HT-29 (cell line): ENCODE results near the gene LAMA5. TPM values are rescaled to one million over a fixed set of nuclear protein-coding genes. Genes with fewer than 3 reads are reported as not detected.

Experiments
- DNase-seq: peaks from one replicate; pipeline ENCODE4 v3.0.0-alpha.2; 2015; ENCODE audit warnings: low spot score
- total RNA-seq: library from RNA; depleted of rRNA; stranded (reverse); fragments of >200 nt; shearing (Covaris generic); gene quantifications from 2 replicates; pipeline ENCODE4 v1.2.3, GENCODE V29; 2014; rRNA removed

The LAMA5 gene
- total RNA-seq, 1 experiment from 2014 or later: 336 TPM

GRCh38 chr20:62268228-62268900 is 98.7 kb downstream of the LAMA5 start:
- no peak for DNase-seq

GRCh38 chr20:62267543-62267942 is 99.6 kb downstream of the LAMA5 start:
- DNase-seq: no peak

DNA sequence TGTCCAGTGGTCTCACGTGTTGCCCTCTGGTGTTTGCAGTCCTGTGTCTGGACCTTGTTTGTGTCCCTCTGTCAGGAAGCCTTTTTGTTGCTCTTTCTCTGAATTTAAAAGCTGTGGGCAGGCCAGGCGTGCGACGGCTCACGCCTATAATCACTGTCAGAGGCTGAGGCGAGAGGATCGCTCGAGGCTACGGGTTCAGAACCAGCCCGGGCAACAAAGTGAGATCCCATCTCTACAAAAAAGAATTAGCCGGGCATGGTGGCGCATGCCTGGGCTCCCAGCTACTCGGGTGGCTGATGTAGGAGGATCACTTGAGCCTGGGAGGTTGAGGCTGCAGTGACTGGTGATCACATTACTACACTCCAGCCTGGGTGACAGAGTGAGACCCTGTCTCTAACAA is 100.3 kb downstream of the LAMA5 start:
- no peak for DNase-seq

DNA sequence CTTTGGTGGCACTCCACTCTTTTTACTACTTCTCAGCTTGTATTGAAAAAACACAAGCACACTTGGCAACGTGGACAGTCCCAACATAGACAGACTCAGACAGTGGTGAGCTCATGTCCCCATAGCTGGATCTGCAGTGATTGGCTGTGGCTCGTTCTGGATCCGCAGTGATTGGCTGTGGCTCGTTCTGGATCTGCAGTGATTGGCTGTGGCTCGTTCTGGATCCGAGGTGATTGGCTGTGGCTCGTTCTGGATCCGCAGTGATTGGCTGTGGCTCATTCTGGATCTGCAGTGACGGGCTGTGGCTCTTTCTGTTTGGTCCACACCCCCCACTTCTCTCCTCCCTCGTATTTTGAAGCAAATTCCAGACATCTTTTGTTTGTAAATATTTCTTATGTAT is 100.8 kb downstream of the LAMA5 start:
- peak; percentile 14 for DNase-seq

- no peak for DNase-seq
Observed at GRCh38 chr20:62265365-62265764, 101.7 kb downstream of the LAMA5 start.

- DNase-seq: no peak
Observed at GRCh38 chr20:62263396-62263795, 103.7 kb downstream of the LAMA5 start.

- DNase-seq: no peak
Observed at GRCh38 chr20:62262064-62262463, 105.0 kb downstream of the LAMA5 start.

DNA sequence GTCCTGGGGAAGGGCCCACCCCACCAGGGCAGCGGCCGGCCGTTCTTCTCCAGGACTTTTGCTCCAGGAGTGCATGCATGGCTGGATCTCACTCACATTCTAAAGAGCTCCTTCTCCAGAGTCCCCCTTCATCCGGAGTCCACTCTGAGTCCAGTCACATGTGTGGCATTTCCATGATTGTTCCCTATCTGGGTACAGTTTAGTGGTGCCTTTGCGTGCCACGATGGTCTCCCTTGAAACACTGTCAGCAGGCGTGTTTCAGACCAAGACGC is 107.9 kb downstream of the LAMA5 start:
- DNase-seq: no peak

Other genes starting within 250 kb of the LAMA5 start
- 76.1 and 80.0 TPM in 2 replicates for gene LSM14B, start 244.8 kb downstream of the LAMA5 start, total RNA-seq
- gene PSMA7, start 223.9 kb downstream of the LAMA5 start, total RNA-seq: 822 and 933 TPM in 2 replicates
- gene SS18L1, start 223.5 kb downstream of the LAMA5 start, total RNA-seq: 57.1 and 65.8 TPM in 2 replicates
- 41.9 and 44.2 TPM in 2 replicates for gene MTG2, start 184.3 kb downstream of the LAMA5 start, total RNA-seq
- gene HRH3, start 147.0 kb downstream of the LAMA5 start, total RNA-seq: not detected in 2 replicates
- gene OSBPL2, start 128.8 kb downstream of the LAMA5 start, total RNA-seq: 44.9 and 49.8 TPM in 2 replicates
- gene ADRM1, start 64.3 kb downstream of the LAMA5 start, total RNA-seq: 659 and 752 TPM in 2 replicates
- 3,073 and 3,139 TPM in 2 replicates for gene RPS21, start 19.8 kb upstream of the LAMA5 start, total RNA-seq
- 9.5 and 9.8 TPM in 2 replicates for gene CABLES2, start 40.0 kb upstream of the LAMA5 start, total RNA-seq
- 24.4 and 26.7 TPM in 2 replicates for gene RBBP8NL, start 60.2 kb upstream of the LAMA5 start, total RNA-seq
- gene GATA5, start 108.7 kb upstream of the LAMA5 start, total RNA-seq: 0.05 and 0.13 TPM in 2 replicates